NCI-H748 (cell line): ENCODE data around the gene PPIA.
"Not testable (repeated sequence)": the region's sequence is repeated elsewhere in the genome, so short reads cannot be mapped to it uniquely, and the experiment has no call there.

ENCODE experiments used
- DNase-seq: peaks from one replicate; lab custom pipeline; 2025; ENCODE audit not compliant: unreplicated experiment; lab: John Stamatoyannopoulos, UW

Gene PPIA

DNA sequence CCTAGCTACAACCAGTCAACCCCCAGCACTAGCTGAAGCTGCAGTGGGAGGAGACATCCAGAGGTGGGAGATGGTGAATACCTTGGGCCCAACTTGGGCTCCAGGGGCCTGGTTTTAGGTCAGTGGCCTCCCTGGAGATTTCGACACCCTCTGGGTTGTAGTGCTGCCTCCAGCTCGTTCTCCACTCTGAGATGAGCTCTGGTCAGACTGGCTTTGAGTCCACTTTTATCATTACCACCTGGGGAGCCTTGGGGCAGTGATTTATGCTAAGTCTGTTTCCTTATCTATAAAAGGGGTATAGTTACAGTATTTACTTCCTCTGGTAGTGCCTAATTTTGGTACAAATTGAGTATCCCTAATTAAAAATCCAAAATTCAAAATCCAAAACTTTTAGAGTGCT lies 22.8 kb downstream of the PPIA start:
- DNase-seq: no peak

DNA sequence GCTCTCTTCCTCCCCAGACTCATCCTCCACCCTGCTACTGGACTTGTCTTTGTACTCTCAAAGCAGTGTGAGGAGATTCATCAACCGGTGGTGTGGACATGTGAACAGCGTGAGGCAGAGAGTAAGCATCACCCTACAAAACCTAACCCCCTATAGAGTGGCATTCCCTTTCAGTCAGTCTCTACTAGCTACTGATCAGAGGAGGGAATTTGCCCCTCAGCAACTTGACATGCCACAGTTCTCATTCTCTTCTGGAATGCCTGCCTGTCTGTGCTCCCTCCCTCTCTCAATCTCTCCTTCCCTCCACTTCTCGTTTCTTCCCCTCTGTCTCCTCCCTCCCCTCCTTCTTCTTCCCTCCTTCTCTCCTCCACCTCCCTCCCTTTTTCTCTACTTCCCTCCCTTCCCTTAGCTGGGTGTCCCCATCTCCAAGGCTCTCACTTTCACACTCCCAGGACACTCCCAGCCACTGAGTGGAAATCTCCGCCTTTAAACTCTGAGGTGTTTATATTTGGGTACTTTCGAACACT lies 26.8 kb downstream of the PPIA start:
- DNase-seq: no peak

DNA sequence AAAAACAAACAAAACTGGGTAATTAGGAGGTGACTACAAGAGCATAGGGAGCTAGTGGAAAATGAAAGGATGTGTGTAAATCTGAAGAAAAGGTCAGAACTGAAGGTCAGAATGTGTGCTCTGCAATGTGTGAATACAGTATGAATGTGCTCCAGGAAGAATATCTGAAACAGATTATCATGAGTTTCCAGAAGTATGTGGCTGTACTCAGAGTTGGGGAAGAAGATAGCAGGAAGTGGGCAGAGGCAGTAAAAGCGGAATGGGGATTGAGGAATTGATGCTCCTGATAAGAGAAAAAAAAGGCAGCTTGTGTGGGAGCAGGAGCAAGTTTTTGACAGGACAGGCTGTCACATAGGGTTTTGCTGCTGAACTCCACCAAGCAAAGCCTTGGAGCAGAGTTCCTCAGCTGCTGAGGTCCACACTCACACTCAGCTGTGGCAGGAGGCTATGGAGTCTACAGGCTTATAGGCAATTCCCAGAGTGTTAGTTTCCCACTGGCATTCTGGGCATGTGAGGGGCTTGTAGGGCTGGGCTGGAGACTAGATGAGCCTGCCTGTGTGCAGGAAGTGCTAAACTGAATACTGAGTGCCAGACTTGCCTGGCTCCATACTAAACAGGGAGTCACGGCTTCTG lies 28.5 kb downstream of the PPIA start:
- no peak for DNase-seq

DNA sequence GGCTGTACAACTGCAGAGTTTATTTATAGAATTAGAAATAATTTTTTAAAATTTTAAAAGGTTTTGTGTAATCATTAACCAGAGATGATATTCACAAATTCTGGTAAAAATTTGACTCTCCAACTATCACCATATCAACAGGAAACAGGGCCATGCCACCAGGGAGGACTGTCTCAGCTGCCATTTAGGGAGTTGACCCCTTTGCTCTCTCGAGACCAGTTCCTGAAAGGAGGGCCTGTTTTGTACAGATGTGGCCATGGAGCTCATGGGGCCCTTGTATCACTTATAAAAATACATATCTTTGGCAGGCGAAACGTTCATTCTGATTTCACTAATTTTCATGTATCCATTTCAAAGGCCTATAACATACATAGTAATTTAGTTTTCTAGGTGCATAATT lies 31.1 kb downstream of the PPIA start:
- DNase-seq: no peak

DNA sequence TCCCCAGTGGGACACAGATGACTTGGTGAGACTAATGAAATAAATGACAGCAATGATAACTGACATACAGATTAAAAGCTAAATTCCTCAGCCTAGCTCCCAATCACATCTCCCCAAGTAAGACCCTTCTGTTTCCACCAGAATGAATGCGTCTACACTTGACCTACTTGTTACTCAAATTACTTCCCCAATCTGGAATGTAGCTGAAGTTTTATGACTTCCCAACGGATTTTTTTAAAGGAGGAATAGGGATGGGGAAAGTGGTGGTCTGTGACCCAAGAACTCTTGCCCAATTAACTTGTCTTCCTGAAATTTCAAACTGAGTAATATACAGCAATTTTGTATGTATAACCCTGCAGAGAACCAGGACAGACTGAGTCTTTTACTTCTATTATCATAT lies 42.3 kb downstream of the PPIA start:
- no peak for DNase-seq

DNA sequence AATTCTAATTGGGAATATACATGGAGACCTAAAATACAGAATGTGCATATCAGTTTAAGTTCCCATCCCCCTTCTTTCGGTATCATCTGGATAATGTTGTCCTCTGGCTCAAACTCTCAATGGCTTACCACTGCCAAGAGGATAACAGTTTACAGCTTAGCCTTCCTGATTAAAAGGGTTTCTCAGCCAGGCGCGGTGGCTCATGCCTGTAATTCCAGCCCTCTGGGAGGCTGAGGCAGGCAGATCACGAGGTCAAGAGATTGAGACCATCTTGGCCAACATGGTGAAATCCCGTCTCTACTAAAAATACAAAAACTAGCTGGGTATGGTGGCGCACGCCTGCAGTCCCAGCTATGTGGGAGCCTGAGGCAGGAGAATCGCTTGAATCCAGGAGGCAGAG lies 46.2 kb downstream of the PPIA start:
- not testable (repeated sequence) for DNase-seq

DNA sequence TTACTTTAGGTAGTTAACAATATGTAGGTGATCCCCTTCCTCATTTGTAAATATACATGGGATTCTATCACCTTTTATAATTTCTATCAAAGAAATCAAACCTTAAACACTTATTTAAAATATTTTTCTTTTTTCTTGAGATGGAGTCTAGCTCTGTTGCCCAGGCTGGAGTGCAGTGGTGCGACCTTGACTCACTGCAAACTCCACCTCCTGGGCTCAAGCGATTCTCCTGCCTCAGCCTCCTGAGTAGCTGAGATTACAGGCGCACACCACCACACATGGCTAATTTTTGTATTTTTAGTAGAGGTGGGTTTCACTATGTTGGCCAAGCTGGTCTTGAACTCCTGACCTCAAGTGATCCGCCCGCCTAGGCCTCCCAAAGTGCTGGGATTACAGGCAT lies 47.0 kb downstream of the PPIA start:
- not testable (repeated sequence) for DNase-seq

DNA sequence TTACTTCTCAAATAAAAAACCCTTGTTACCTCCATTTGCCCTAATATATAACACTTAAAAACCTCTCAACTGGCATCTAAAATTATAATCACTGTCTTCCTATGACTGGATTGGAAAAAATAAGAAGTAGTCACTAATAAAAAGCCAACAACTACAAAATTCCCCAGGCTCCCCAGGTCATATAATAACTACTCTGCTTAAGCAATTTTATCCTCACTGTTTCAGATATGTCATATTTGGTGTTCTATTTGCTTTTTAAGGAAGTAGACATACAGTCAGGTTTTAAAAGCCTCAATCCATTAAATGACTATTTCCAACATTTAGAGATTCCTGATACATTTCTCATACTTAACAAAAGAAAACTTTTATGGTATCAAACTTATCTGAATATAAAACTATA lies 49.0 kb downstream of the PPIA start:
- no peak for DNase-seq

DNA sequence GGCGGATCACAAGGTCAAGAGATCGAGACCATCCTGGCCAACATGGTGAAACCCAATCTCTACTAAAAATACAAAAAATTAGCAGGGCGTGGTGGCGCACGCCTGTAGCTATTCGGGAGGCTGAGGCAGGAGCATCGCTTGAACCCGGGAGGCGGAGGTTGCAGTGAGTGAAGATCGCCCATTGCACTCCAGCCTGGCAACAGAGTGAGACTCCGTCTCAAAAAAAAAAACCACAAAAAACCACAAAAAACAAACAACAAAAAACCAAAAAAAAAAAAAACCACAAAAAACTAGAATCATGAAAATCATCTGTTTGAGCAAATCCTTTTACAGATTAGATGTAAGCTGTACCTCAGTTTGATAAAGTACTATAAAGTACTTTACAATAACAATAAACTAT lies 49.9 kb downstream of the PPIA start:
- not testable (repeated sequence) for DNase-seq

DNA sequence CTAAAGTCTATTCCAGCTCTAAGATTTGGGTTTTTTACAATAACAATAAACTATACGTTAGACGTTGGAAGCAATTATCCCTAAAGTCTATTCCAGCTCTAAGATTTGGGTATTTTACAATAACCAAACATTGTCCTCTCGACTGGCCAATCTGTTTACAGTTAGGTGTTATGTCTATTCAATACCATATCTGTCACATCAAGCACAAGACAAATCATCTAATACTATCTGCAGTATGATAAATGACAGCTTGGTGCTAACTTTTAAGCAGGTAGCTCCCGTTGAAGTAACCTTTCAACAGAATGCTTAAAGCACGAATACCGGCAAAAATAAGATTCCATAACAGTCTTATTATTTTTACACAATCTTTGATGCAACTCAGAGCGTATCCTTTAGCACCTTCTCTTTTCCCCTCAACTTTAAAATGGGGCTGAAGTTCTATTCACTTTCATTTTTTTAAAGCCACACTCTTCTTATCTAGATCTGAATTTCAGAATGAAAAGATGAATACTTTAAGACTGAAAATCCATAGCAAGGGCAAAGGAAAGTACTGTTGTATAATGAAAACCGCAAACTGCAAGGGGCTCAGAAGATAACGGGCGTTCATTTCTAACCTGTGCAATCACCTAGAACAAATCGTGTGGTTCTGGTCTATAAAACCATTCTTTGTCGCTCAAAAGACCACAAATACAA lies 50.5 kb downstream of the PPIA start:
- DNase-seq: no peak

DNA sequence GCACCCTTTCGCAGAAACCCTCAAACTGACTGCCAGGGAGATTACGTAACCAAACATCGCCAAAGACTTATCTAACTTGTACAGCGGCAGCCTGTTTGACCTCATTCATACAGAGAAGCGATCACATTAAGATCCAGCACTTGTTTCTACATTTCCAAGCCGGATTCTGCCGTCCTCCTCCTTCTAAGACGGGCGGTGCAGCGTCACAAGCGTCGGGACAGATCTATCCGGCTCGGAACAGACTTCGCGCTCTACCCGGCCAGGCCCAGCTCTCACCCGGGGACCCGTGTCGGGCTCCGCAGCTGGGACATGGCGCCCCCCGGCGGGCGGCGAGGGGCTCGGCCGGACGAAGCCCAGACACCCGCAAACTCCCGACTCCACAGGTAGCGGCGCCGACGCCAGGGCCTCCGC lies 51.0 kb downstream of the PPIA start:
- peak; percentile 92 for DNase-seq

DNA sequence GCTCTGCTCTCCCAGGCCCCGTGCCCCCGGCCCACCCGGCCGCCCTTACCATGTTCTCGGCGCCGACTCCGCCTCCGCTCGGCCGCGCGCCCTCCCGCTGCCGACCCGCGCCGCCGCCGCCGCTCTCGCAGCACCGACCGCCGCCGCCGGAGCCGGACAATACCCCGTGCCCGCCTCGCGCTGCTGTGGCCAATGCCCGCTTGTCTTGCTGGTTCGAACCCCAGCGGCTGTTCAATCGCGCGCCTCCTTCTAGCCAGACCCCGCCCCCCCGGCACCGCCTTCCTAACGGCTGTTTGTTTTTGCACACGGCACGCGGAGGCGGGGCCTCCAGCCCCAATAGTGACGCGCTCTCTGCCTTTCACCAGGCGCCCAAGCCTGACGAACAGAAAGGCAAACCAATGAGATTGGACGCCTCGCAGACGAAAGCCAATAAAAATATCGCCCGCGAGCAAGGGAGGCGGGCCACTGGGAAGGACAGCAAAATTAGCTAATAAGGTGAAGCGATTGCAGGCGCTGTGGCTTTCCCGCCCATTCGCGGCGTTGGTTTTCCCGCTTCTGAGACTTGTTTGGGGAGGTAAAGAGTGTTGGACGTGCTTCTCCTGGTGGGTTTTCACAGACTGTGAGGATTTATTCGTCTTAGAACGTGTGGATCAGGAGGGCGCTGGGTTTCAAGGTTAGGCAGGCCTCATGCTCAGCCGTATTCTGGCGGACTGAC lies 51.6 kb downstream of the PPIA start, which contains the start of gene H2AZ2:
H2AZ2 (minus strand) TSS at position 168 of the 715 bp plus-strand sequence; CDS start at position 52, 116 bp downstream.
- peak; percentile 100 for DNase-seq

DNA sequence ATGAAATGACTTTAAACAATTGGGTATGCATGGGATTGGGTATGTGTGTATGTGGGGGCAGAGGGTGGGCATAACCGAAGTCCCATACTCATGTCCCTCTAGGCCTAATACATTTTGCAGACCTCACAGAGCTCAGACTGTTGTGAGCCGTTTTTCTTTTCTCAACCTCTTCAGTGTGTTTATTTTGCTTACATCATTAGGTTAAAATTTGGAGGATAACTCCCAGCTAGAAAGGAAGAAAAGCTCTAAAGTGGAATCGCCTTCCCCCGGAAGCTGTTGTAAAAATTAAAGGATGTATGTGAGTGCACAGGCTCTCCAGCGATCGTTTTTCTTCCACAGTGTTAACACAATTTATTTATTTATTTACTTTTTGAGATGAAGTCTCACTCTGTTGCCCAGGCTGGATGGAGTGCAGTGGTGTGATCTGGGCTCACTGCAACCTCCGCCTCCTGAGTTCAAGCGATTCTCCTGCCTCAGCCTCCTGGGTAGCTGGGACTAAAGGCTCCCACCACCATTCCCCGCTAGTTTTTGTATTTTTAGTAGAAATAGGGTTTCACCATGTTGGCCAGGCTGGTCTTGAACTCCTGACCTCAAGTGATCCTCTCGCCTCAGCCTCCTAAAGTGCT lies 52.9 kb downstream of the PPIA start:
- no peak for DNase-seq

DNA sequence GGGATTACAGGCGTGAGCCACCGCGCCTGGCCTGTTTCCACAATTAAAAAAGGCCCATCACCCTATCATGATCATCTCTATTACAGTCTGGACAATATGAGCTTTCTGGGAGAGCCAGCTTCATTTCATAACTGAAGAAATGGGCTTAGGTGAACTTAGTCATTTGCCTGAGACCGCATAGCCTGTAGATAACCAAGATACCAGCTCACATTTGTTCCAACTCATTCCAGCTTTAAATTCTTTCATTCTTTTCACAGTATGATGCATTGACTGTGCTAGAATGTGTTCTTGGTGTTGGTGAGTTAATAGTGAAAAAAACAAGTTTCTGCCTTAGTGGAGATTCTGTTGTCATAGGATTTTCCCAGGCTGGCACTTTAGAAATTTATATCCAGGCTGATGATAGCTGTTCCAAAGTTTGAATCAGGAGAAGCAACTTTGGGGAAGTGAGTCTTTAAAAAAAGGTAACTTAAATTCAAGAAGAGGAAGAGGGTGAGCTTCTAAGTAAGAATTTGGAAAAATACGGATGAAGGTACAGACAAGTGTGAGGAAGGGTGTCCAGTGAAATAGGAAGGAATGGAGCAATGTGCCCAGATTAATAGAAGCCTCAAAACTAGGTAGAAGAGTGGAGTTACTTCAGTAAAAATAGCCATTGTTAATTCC lies 53.5 kb downstream of the PPIA start:
- no peak for DNase-seq

DNA sequence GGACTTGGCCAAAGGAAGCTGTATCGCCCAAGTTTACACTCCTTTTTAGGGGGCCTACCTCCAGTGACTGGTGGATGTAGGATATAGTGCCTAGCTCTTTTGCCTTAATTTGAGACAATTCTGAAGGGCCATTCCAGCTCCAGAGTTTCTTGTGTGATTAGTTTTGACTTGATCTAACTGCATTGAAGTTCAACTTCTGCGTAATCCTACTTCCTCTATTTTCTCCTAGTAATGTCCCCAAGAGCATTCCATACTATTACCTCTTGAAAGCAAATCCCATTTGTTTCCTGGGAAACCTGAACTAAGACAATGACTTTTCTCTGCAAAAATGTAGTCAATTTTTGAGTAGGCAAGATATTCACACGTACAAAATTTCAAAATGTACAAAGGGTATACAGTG lies 56.1 kb downstream of the PPIA start:
- DNase-seq: no peak
